ENCODE data around the gene ZFP69B. TPM values are rescaled to one million over a fixed set of nuclear protein-coding genes. Genes with fewer than 3 reads are reported as not detected.

Gene ZFP69B
- total and polyA plus RNA-seq, 10 of the 15 experiments (the other 5 are each of a cell fraction or from before 2014, with no cell fraction given) = 1.3 to 5.7 (median 3.4) TPM

DNA sequence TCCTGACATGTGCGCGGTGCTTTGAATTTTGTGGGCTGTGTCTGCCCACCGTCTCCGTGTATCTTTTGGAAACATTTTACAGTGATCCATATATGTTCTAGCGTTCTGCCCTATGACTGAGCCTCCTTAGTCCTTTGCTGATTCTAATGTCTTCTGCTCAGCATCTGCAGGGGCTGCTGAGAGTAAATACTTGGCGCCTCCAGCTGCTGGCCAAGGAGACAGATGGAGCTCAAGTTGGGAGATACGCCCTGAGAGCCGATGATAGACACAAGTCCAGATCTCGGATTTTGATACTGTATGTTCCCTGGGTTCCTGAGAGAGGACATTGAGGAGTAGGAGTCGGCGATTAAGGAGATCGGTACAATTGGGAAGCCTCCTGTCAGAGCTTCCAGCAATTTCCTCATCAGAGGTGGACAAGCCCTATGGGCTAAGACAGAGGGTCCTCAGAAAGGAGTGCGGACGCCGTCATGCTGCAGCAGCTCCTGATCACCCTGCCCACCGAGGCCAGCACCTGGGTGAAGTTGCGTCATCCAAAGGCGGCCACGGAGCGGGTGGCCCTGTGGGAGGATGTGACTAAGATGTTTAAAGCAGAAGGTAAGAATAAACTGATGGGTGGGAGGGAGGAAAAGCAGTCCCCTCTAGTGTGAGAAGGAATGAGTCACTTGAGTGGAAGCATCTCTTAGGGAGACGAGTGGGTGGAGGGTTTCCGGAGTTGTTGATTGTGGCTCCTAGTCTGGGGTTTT lies 390 bp downstream of the ZFP69B start (continued):
- peak; percentile 70; the same call in 1 of the 2 replicates for TF ChIP-seq MEF2A (IDR thresholded peaks at IDR 0.05; ENCODE audit: insufficient read depth, low read depth, low read length)
- TF ChIP-seq HDGF (IDR thresholded peaks at IDR 0.05) = 0 out of 2 replicates have a peak, but pooled peaks have one; percentile 40
- no peak for TF ChIP-seq YBX1 (IDR thresholded peaks at IDR 0.05)
- TF ChIP-seq TCF3 (IDR thresholded peaks at IDR 0.05; ENCODE audit: borderline replicate concordance, insufficient read depth, low read depth, low read length) = 0 out of 2 replicates have a peak, but pooled peaks have one; percentile 43
- no peak for TF ChIP-seq PBX3 (IDR thresholded peaks at IDR 0.05; ENCODE audit: insufficient replicate concordance, low read depth, low read length)
- 0 out of 2 replicates have a peak, but pooled peaks have one; percentile 15 for TF ChIP-seq TAF1 (IDR thresholded peaks at IDR 0.05; ENCODE audit: borderline replicate concordance, low read depth, low read length)
- peak; percentile 59; the same call in 1 of the 2 replicates for TF ChIP-seq PAX5 (IDR thresholded peaks at IDR 0.05; ENCODE audit: borderline replicate concordance, low read depth, low read length)
- TF ChIP-seq CREB1 (IDR thresholded peaks at IDR 0.05; ENCODE audit: low read depth) = peak; percentile 65; the same call in 1 of the 2 replicates
- TF ChIP-seq NFYA (IDR thresholded peaks at IDR 0.05; ENCODE audit: borderline replicate concordance, low read depth, low read length) = no peak
- no peak for TF ChIP-seq FOS (IDR thresholded peaks at IDR 0.05; ENCODE audit: borderline replicate concordance, extremely low read depth, insufficient read length)
- TF ChIP-seq BCL3 (IDR thresholded peaks at IDR 0.05; ENCODE audit: borderline replicate concordance, insufficient read depth, low read depth, low read length, poor library complexity, severe bottlenecking) = peak; percentile 88
- peak; percentile 48 for TF ChIP-seq MEF2B (IDR thresholded peaks at IDR 0.05; ENCODE audit: partially characterized antibody, poor library complexity, severe bottlenecking)
- peak; percentile 86; the same call in 1 of the 2 replicates for TF ChIP-seq ZBED1 (IDR thresholded peaks at IDR 0.05; ENCODE audit: borderline replicate concordance)
- TF ChIP-seq POLR2A (IDR thresholded peaks at IDR 0.05; ENCODE audit: low read depth, low read length) = peak; percentile 58
- TF ChIP-seq SPI1 (IDR thresholded peaks at IDR 0.05; ENCODE audit: borderline replicate concordance, insufficient read depth, low read depth, low read length) = no peak
- no peak for TF ChIP-seq HDAC2 (IDR thresholded peaks at IDR 0.05)
- TF ChIP-seq ZNF207 (IDR thresholded peaks at IDR 0.05; ENCODE audit: borderline replicate concordance) = no peak
- TF ChIP-seq ATF7 (IDR thresholded peaks at IDR 0.05; ENCODE audit: low read depth) = peak; percentile 81
- TF ChIP-seq IKZF1 (conservative IDR thresholded peaks at IDR 0.05) = peak; percentile 79
- TF ChIP-seq, protein P1, sequence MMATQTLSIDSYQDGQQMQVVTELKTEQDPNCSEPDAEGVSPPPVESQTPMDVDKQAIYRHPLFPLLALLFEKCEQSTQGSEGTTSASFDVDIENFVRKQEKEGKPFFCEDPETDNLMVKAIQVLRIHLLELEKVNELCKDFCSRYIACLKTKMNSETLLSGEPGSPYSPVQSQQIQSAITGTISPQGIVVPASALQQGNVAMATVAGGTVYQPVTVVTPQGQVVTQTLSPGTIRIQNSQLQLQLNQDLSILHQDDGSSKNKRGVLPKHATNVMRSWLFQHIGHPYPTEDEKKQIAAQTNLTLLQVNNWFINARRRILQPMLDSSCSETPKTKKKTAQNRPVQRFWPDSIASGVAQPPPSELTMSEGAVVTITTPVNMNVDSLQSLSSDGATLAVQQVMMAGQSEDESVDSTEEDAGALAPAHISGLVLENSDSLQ (IDR thresholded peaks at IDR 0.05) = peak; percentile 21; the same call in 1 of the 2 replicates
- TF ChIP-seq ZNF24 (IDR thresholded peaks at IDR 0.05) = no peak
- TF ChIP-seq NFXL1 (IDR thresholded peaks at IDR 0.05; ENCODE audit: borderline replicate concordance) = no peak
- TF ChIP-seq HCFC1 (IDR thresholded peaks at IDR 0.05; ENCODE audit: low read length) = no peak
- TF ChIP-seq ZZZ3 (IDR thresholded peaks at IDR 0.05; ENCODE audit: control insufficient read depth, insufficient read length, low read depth) = no peak
- peak; percentile 79; the same call in 1 of the 2 replicates for TF ChIP-seq RELB (IDR thresholded peaks at IDR 0.05; ENCODE audit: low read depth)
- 0 out of 2 replicates have a peak, but pooled peaks have one; percentile 32 for TF ChIP-seq PML (IDR thresholded peaks at IDR 0.05; ENCODE audit: low read length)

All from GM12878 (cell line).